ENCODE results near the gene HTR3B.

DNA sequence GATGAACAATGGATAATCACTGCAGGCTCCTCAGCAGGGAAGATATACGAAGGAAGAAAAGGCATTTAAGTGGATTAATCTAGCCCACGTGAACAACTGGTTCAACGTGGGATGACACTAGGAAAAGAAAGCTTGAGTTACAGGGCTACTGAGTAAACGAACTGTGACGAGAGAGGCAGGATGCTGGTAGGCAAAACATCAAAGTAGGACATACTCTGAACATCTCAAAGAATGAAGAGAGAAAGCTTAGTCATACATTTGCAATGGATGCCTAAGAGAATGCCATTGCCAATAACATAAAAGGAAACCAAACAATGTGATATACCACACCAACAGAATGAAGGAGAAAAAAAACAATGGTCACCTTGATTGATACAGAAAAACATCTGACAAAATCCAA lies 42.2 kb upstream of the HTR3B start:
- TF ChIP-seq, protein P1, sequence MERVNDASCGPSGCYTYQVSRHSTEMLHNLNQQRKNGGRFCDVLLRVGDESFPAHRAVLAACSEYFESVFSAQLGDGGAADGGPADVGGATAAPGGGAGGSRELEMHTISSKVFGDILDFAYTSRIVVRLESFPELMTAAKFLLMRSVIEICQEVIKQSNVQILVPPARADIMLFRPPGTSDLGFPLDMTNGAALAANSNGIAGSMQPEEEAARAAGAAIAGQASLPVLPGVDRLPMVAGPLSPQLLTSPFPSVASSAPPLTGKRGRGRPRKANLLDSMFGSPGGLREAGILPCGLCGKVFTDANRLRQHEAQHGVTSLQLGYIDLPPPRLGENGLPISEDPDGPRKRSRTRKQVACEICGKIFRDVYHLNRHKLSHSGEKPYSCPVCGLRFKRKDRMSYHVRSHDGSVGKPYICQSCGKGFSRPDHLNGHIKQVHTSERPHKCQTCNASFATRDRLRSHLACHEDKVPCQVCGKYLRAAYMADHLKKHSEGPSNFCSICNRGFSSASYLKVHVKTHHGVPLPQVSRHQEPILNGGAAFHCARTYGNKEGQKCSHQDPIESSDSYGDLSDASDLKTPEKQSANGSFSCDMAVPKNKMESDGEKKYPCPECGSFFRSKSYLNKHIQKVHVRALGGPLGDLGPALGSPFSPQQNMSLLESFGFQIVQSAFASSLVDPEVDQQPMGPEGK (CRISPR knock-in tag; IDR thresholded peaks at IDR 0.05; ENCODE audit: borderline replicate concordance): no peak
- TF ChIP-seq ISL1 (CRISPR knock-in tag; IDR thresholded peaks at IDR 0.05) (no peak), TCF4 (CRISPR knock-in tag; IDR thresholded peaks at IDR 0.05; ENCODE audit: borderline replicate concordance) (no peak), GLIS3 (CRISPR knock-in tag; IDR thresholded peaks at IDR 0.05) (no peak), OSR1 (CRISPR knock-in tag; IDR thresholded peaks at IDR 0.05) (no peak)
